Raji (cell line): ENCODE measurements around the gene IRS2.

ENCODE experiments used
- POLR2A ChIP-seq: IDR thresholded peaks from 2 replicates; pipeline ENCODE4 v1.6.1; 2011; ENCODE audit warnings: low read depth, low read length, control low read depth; ENCODE audit not compliant: insufficient read depth

Gene IRS2

GRCh38 chr13:109719962-109720646 lies 66.3 kb downstream of the IRS2 start:
- no peak for TF ChIP-seq POLR2A

- no peak for TF ChIP-seq POLR2A
Observed at GRCh38 chr13:109718726-109719125, 67.7 kb downstream of the IRS2 start.

GRCh38 chr13:109717686-109718085 lies 68.7 kb downstream of the IRS2 start:
- no peak for TF ChIP-seq POLR2A

- TF ChIP-seq POLR2A: no peak
Observed at GRCh38 chr13:109715902-109716301, 70.5 kb downstream of the IRS2 start.

GRCh38 chr13:109713681-109714080 lies 72.7 kb downstream of the IRS2 start:
- TF ChIP-seq POLR2A: no peak

GRCh38 chr13:109712124-109712722 lies 74.2 kb downstream of the IRS2 start:
- no peak for TF ChIP-seq POLR2A

- no peak for TF ChIP-seq POLR2A
Observed at GRCh38 chr13:109707742-109708617, 78.4 kb downstream of the IRS2 start.

- TF ChIP-seq POLR2A: no peak
Observed at GRCh38 chr13:109707044-109707741, 79.2 kb downstream of the IRS2 start.

- TF ChIP-seq POLR2A: no peak
Observed at GRCh38 chr13:109706015-109706715, 80.2 kb downstream of the IRS2 start.

- TF ChIP-seq POLR2A: no peak
Observed at GRCh38 chr13:109704771-109705635, 81.4 kb downstream of the IRS2 start.

- TF ChIP-seq POLR2A: no peak
Observed at GRCh38 chr13:109703250-109703649, 83.1 kb downstream of the IRS2 start.
